HepG2 (cell line): ENCODE results near the gene RBBP8NL. TPM values are rescaled to one million over a fixed set of nuclear protein-coding genes. Genes with fewer than 3 reads are reported as not detected.

ENCODE experiments used
- AGO2 ChIP-seq: fragments of 200-400 bp; formaldehyde crosslinking; optimal IDR thresholded peaks from 2 replicates; pipeline ENCODE3; 2017; ENCODE audit warnings: mild to moderate bottlenecking, low read depth, low read length, moderate library complexity
- ARNT2 ChIP-seq: sonication (generic); formaldehyde crosslinking; IDR thresholded peaks from 2 replicates; pipeline ENCODE4 v1.8.0; 2022; ENCODE audit warnings: mild to moderate bottlenecking, low read depth, missing genetic modification reagents, moderate library complexity
- HOXA9 ChIP-seq: sonication (generic); formaldehyde crosslinking; IDR thresholded peaks from 2 replicates; pipeline ENCODE4 v1.8.1; 2022; ENCODE audit warnings: missing genetic modification reagents, mild to moderate bottlenecking, moderate library complexity, borderline replicate concordance
- MBD4 ChIP-seq: IDR thresholded peaks from 2 replicates; pipeline ENCODE4 v1.6.1; 2012; ENCODE audit warnings: low read length, inconsistent platforms, borderline replicate concordance
- PRMT3 ChIP-seq: sonication (generic); formaldehyde crosslinking; IDR thresholded peaks from 2 replicates; pipeline ENCODE4 v1.8.1; 2022; ENCODE audit warnings: low read depth, mild to moderate bottlenecking, moderate library complexity, missing genetic modification reagents, borderline replicate concordance
- PRPF4 ChIP-seq: fragments of 200-400 bp; formaldehyde crosslinking; IDR thresholded peaks from 2 replicates; pipeline ENCODE4 v1.6.1; 2016; ENCODE audit warnings: low read length, low read depth; ENCODE audit not compliant: poor library complexity, severe bottlenecking
- ZKSCAN8 ChIP-seq: IDR thresholded peaks from 2 replicates; pipeline ENCODE4 v1.6.1; 2016; ENCODE audit warnings: borderline replicate concordance, missing genetic modification reagents, missing compliant biosample characterization
- ZNF263 ChIP-seq: sonication (generic); formaldehyde crosslinking; IDR thresholded peaks from 2 replicates; pipeline ENCODE4 v1.4.0; 2020; ENCODE audit warnings: missing genetic modification reagents
- ZNF446 ChIP-seq: sonication (generic); formaldehyde crosslinking; IDR thresholded peaks from 2 replicates; pipeline ENCODE4 v1.5.0; 2020; ENCODE audit warnings: mild to moderate bottlenecking, missing genetic modification reagents
- ZNF546 ChIP-seq: sonication (generic); formaldehyde crosslinking; conservative IDR thresholded peaks from 2 replicates; pipeline ENCODE4 v1.8.1; 2023; ENCODE audit warnings: mild to moderate bottlenecking, missing genetic modification reagents
- ZNF703 ChIP-seq: sonication (generic); formaldehyde crosslinking; IDR thresholded peaks from 2 replicates; pipeline ENCODE4 v1.5.1; 2020; ENCODE audit warnings: missing genetic modification reagents, mild to moderate bottlenecking, moderate library complexity, borderline replicate concordance
- ZNF780A ChIP-seq: sonication (generic); formaldehyde crosslinking; IDR thresholded peaks from 2 replicates; pipeline ENCODE4 v1.8.0; 2022; ENCODE audit warnings: mild to moderate bottlenecking, missing genetic modification reagents, moderate library complexity
- ZNF788 ChIP-seq: sonication (generic); formaldehyde crosslinking; IDR thresholded peaks from 2 replicates; pipeline ENCODE4 v1.5.0; 2020; ENCODE audit warnings: mild to moderate bottlenecking, missing genetic modification reagents, borderline replicate concordance
- ZSCAN31 ChIP-seq: sonication (generic); formaldehyde crosslinking; IDR thresholded peaks from 2 replicates; pipeline ENCODE4 v1.5.0; 2020; ENCODE audit warnings: low read depth, mild to moderate bottlenecking, missing genetic modification reagents
- polyA plus RNA-seq, 8 experiments: library from polyadenylated mRNA; depleted of rRNA in 3 of 8; stranded (reverse) in 7 of 8; unstranded in 1 of 8; fragments of >200 nt; fragmentation: Illumina TruSeq in 4 of 8; extraction: Trizol in 4 of 8; gene quantifications; 2 replicates each; pipeline versions ENCODE4 v1.2.1 to v1.2.3, GENCODE V29; 2011 to 2016; ENCODE audit warnings: low read depth in 4 of 8, missing spikeins in 1 of 8, mixed read lengths in 1 of 8; ENCODE audit not compliant: insufficient read depth in 1 of 8
- total RNA-seq, 5 experiments: library from RNA; depleted of rRNA; stranded (reverse); fragments of >200 nt; fragmentation: Illumina TruSeq; extraction: Trizol; gene quantifications; 2 replicates each; pipeline ENCODE4 v1.2.3, GENCODE V29; 2016; ENCODE audit warnings: low read depth in 1 of 5
- TF ChIP-seq, protein P1 (sequence below): sonication (generic); formaldehyde crosslinking; IDR thresholded peaks from 2 replicates; pipeline ENCODE4 v1.9.0; 2021; ENCODE audit warnings: missing genetic modification reagents, borderline replicate concordance
- TF ChIP-seq, protein P2 (sequence below): sonication (generic); formaldehyde crosslinking; IDR thresholded peaks from 2 replicates; pipeline ENCODE4 v1.5.0; 2020; ENCODE audit warnings: missing genetic modification reagents
- TF ChIP-seq, protein P3 (sequence below): sonication (generic); formaldehyde crosslinking; IDR thresholded peaks from 2 replicates; pipeline ENCODE4 v1.4.0; 2020; ENCODE audit warnings: missing genetic modification reagents, borderline replicate concordance

Gene RBBP8NL
- total and polyA plus RNA-seq, 2 of the 13 experiments (the other 11 are each of a cell fraction or from before 2014, with no cell fraction given) = 0.69 to 0.86 TPM

DNA sequence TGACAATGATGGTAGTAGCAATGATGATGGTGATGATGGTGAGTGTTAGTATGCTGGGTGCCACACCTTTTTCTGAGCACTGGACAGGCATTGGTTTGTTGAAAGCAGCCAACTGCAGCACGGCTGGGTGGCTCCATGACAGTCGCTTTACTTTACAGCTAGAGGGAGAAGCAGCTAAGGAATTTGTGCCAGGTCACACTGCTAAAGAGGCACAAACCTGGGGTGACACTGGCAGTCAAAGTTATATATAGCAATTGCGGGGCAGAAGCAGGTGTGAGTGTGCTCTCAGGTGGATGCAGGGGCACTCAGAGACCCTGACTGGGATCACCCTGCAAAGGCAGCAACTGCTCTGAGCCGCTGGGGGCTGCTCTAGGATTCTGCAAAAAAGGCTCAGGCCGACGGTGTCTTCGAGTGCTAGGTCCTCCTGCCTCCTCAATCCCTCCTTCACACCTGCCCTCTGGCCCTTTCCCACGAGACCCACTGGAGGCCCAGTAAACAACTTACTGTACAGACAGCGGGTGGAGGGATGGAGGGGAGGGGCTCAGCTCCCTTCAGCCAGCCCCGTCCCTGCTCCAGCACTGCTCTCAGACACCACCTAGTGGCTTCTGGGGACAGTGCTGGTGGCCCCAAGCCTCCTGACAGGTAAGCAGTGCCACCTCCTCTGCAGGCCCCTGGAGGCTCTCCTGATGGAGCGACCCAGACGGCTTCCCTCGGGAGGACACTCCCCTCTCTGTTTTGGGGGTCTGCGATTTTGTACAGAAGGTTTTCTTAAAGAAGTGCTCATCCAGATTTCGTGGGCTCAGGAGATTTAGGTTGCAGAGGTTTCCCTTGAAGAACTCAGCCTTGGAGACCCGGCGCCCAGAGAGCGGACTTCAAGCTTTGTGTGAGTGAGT, 44.8 kb downstream of the RBBP8NL start (continued):
- TF ChIP-seq ZSCAN31 (CRISPR knock-in tag) (no peak), PRMT3 (CRISPR knock-in tag) (no peak), AGO2 (peak; percentile 94), ZNF263 (CRISPR knock-in tag) (peak; percentile 82), ZNF703 (CRISPR knock-in tag) (no peak), ZKSCAN8 (CRISPR knock-in tag) (peak; percentile 67; the same call in 1 of the 2 replicates), HOXA9 (CRISPR knock-in tag) (no peak), MBD4 (no peak), PRPF4 (no peak), ZNF546 (CRISPR knock-in tag) (no peak), ZNF446 (CRISPR knock-in tag) (no peak), ZNF788 (peak; percentile 66; the same call in 1 of the 2 replicates), ARNT2 (0 out of 2 replicates have a peak, but pooled peaks have one; percentile 75), ZNF780A (no peak)
- TF ChIP-seq, protein P1, sequence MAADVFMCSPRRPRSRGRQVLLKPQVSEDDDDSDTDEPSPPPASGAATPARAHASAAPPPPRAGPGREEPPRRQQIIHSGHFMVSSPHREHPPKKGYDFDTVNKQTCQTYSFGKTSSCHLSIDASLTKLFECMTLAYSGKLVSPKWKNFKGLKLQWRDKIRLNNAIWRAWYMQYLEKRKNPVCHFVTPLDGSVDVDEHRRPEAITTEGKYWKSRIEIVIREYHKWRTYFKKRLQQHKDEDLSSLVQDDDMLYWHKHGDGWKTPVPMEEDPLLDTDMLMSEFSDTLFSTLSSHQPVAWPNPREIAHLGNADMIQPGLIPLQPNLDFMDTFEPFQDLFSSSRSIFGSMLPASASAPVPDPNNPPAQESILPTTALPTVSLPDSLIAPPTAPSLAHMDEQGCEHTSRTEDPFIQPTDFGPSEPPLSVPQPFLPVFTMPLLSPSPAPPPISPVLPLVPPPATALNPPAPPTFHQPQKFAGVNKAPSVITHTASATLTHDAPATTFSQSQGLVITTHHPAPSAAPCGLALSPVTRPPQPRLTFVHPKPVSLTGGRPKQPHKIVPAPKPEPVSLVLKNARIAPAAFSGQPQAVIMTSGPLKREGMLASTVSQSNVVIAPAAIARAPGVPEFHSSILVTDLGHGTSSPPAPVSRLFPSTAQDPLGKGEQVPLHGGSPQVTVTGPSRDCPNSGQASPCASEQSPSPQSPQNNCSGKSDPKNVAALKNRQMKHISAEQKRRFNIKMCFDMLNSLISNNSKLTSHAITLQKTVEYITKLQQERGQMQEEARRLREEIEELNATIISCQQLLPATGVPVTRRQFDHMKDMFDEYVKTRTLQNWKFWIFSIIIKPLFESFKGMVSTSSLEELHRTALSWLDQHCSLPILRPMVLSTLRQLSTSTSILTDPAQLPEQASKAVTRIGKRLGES = no peak
- TF ChIP-seq, protein P2, sequence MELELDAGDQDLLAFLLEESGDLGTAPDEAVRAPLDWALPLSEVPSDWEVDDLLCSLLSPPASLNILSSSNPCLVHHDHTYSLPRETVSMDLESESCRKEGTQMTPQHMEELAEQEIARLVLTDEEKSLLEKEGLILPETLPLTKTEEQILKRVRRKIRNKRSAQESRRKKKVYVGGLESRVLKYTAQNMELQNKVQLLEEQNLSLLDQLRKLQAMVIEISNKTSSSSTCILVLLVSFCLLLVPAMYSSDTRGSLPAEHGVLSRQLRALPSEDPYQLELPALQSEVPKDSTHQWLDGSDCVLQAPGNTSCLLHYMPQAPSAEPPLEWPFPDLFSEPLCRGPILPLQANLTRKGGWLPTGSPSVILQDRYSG (CRISPR knock-in tag) = no peak
- TF ChIP-seq, protein P3, sequence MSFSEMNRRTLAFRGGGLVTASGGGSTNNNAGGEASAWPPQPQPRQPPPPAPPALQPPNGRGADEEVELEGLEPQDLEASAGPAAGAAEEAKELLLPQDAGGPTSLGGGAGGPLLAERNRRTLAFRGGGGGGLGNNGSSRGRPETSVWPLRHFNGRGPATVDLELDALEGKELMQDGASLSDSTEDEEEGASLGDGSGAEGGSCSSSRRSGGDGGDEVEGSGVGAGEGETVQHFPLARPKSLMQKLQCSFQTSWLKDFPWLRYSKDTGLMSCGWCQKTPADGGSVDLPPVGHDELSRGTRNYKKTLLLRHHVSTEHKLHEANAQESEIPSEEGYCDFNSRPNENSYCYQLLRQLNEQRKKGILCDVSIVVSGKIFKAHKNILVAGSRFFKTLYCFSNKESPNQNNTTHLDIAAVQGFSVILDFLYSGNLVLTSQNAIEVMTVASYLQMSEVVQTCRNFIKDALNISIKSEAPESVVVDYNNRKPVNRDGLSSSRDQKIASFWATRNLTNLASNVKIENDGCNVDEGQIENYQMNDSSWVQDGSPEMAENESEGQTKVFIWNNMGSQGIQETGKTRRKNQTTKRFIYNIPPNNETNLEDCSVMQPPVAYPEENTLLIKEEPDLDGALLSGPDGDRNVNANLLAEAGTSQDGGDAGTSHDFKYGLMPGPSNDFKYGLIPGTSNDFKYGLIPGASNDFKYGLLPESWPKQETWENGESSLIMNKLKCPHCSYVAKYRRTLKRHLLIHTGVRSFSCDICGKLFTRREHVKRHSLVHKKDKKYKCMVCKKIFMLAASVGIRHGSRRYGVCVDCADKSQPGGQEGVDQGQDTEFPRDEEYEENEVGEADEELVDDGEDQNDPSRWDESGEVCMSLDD (CRISPR knock-in tag) = peak; percentile 66; the same call in 1 of the 2 replicates
